Activated effector memory CD4-positive, alpha-beta T cell treated with anti-CD3 and anti-CD28 coated beads, Interleukin-2, amount 50 U/mL, for 16 hours (primary cell): ENCODE data around the gene SNRNP27.
"Not testable (repeated sequence)": the region's sequence is repeated elsewhere in the genome, so short reads cannot be mapped to it uniquely, and the experiment has no call there.

ENCODE experiments used
- DNase-seq: peaks from one replicate; pipeline ENCODE4 v3.0.0-alpha.2; 2020

Gene SNRNP27

GRCh38 chr2:69948032-69948962 lies 54.5 kb downstream of the SNRNP27 start:
- no peak for DNase-seq

GRCh38 chr2:69948963-69949645 lies 55.3 kb downstream of the SNRNP27 start:
- no peak for DNase-seq

- no peak for DNase-seq
These were observed 56.5 kb downstream of the SNRNP27 start for GRCh38 chr2:69950241-69950640.

- not testable (repeated sequence) for DNase-seq
These were observed 56.9 kb downstream of the SNRNP27 start for GRCh38 chr2:69950671-69951070.

- no peak for DNase-seq
These were observed 58.8 kb downstream of the SNRNP27 start for GRCh38 chr2:69952336-69953115.

- DNase-seq, result no peak
These were observed 60.3 kb downstream of the SNRNP27 start for GRCh38 chr2:69954084-69954483.
